ENCODE measurements around the gene ZNF236. TPM values are rescaled to one million over a fixed set of nuclear protein-coding genes. Genes with fewer than 3 reads are reported as not detected.

The ZNF236 gene
- total RNA-seq, 1 donor from 2014 or later = 27.4 TPM

- ChIA-PET POLR2A (no interaction called here), CTCF (interaction anchor here (1.4 kb wide), 1 partner anchor 198 kb away, joined by 6 read pairs; no protein-coding TSS in a partner anchor)
- H3K27ac Mint-ChIP-seq = no peak overlapping the region
Observed at GRCh38 chr18:77013811-77014521, 191.6 kb downstream of the ZNF236 start.

GRCh38 chr18:77014538-77014937 is 192.2 kb downstream of the ZNF236 start:
- ATAC-seq (ENCODE audit: low read depth) = no peak
- DNase-seq = no peak
- Mint-ChIP-seq H3K9me3 (no peaks in the 10 kb centered on the region), H3K36me3 (ENCODE audit: low read depth) (peaks cover 85% of the 10 kb centered on the region), H3K4me1 (peaks cover 5% of the 10 kb centered on the region), H3K27ac (no peak overlapping the region), H3K4me3 (no peak overlapping the region), H3K27me3 (no peaks in the 10 kb centered on the region)
- no peak for TF ChIP-seq CTCF (IDR thresholded peaks at IDR 0.05)
- intact Hi-C loops (cut with micrococcal nuclease) = no loop called here
- ChIA-PET POLR2A (no interaction called here), CTCF (interaction anchor here (1.4 kb wide), 1 partner anchor 197 kb away, joined by 6 read pairs; no protein-coding TSS in a partner anchor)

More at GRCh38 chr18:77013811-77014521, 191.6 kb downstream of the ZNF236 start:
- no peaks in the 10 kb centered on the region for H3K27me3 Mint-ChIP-seq
- DNase-seq (no peak), ATAC-seq (ENCODE audit: low read depth) (no peak)
- H3K4me3 Mint-ChIP-seq = no peak overlapping the region
- peaks cover 82% of the 10 kb centered on the region for H3K36me3 Mint-ChIP-seq (ENCODE audit: low read depth)
- H3K9me3 Mint-ChIP-seq = no peaks in the 10 kb centered on the region
- TF ChIP-seq CTCF (IDR thresholded peaks at IDR 0.05) = no peak
- peaks cover 5% of the 10 kb centered on the region for H3K4me1 Mint-ChIP-seq
- intact Hi-C loops (cut with micrococcal nuclease) = no loop called here

- Mint-ChIP-seq H3K27ac (no peak overlapping the region), H3K4me1 (peaks cover 7% of the 10 kb centered on the region), H3K27me3 (no peaks in the 10 kb centered on the region), H3K9me3 (no peaks in the 10 kb centered on the region), H3K36me3 (ENCODE audit: low read depth) (peaks cover 86% of the 10 kb centered on the region), H3K4me3 (no peak overlapping the region)
- DNase-seq (no peak), ATAC-seq (ENCODE audit: low read depth) (no peak)
- POLR2A ChIA-PET = interaction anchor here (0.5 kb wide), 1 partner anchor 68 kb away, joined by 3 read pairs; no protein-coding TSS in a partner anchor
- TF ChIP-seq CTCF (IDR thresholded peaks at IDR 0.05) = no peak
- intact Hi-C loops (cut with micrococcal nuclease) = no loop called here
- CTCF ChIA-PET = interaction anchor here (1.4 kb wide), 1 partner anchor 197 kb away, joined by 6 read pairs; no protein-coding TSS in a partner anchor
Observed at GRCh38 chr18:77015169-77015568, 192.8 kb downstream of the ZNF236 start.

- TF ChIP-seq CTCF (IDR thresholded peaks at IDR 0.05) = no peak
- DNase-seq = no peak
- H3K9me3 Mint-ChIP-seq = no peaks in the 10 kb centered on the region
- peaks cover 7% of the 10 kb centered on the region for H3K4me1 Mint-ChIP-seq
- intact Hi-C loops (cut with micrococcal nuclease) = no loop called here
- ChIA-PET CTCF (interaction anchor here (0.6 kb wide), 1 partner anchor 64 kb away, joined by 3 read pairs; no protein-coding TSS in a partner anchor), POLR2A (interaction anchor here (0.5 to 0.6 kb wide), 2 partner anchors 22 to 67 kb away, joined by 3 read pairs; no protein-coding TSS in a partner anchor)
- peaks cover 83% of the 10 kb centered on the region for H3K36me3 Mint-ChIP-seq (ENCODE audit: low read depth)
- no peaks in the 10 kb centered on the region for H3K27me3 Mint-ChIP-seq
- no peak overlapping the region for H3K4me3 Mint-ChIP-seq
- no peak for ATAC-seq (ENCODE audit: low read depth)
- no peak overlapping the region for H3K27ac Mint-ChIP-seq
Observed at GRCh38 chr18:77015771-77016710, 193.7 kb downstream of the ZNF236 start.

Measured in activated B cell treated with CpG ODN at 0.5 μM for 24 hours (primary cell).